ENCODE results near the gene FXYD3. TPM values are rescaled to one million over a fixed set of nuclear protein-coding genes. Genes with fewer than 3 reads are reported as not detected.

Gene FXYD3
- total RNA-seq, 1 donor from 2014 or later = not detected

DNA sequence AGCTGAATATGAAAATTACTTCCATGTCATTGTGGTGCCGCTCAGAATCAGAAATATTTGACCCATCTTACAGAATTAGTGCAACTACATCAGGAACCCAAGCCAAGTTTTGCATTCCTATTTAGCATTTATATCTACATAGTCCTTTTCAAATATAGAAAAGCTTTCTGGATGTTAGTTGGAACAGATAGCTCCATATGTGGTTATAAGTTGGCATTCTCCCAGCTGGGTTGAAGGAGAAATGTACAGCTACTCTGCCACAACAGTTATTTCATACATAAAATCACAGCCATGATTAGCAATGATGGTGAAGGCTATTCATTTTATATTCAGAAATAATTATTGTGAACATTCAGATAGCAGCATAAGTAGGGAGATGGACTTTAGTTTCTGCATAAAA is 45.9 kb upstream of the FXYD3 start:
- TF ChIP-seq, protein P1, sequence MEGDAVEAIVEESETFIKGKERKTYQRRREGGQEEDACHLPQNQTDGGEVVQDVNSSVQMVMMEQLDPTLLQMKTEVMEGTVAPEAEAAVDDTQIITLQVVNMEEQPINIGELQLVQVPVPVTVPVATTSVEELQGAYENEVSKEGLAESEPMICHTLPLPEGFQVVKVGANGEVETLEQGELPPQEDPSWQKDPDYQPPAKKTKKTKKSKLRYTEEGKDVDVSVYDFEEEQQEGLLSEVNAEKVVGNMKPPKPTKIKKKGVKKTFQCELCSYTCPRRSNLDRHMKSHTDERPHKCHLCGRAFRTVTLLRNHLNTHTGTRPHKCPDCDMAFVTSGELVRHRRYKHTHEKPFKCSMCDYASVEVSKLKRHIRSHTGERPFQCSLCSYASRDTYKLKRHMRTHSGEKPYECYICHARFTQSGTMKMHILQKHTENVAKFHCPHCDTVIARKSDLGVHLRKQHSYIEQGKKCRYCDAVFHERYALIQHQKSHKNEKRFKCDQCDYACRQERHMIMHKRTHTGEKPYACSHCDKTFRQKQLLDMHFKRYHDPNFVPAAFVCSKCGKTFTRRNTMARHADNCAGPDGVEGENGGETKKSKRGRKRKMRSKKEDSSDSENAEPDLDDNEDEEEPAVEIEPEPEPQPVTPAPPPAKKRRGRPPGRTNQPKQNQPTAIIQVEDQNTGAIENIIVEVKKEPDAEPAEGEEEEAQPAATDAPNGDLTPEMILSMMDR (IDR thresholded peaks at IDR 0.05) = no peak
- intact Hi-C loops (cut with micrococcal nuclease) = loop anchor here (5.0 to 10.0 kb wide), 3 partner anchors 198 to 395 kb away; partner anchors contain the start of genes FFAR1 and USF2
- Mint-ChIP-seq H3K4me1 (peaks cover 37% of the 10 kb centered on the region), H3K36me3 (ENCODE audit: low read depth) (no peaks in the 10 kb centered on the region), H3K27me3 (no peaks in the 10 kb centered on the region), H3K27ac (no peak overlapping the region), H3K9me3 (no peaks in the 10 kb centered on the region), H3K4me3 (no peak overlapping the region)
- no peak for DNase-seq
- ChIA-PET POLR2A (interaction anchor here (0.7 to 0.9 kb wide), 2 partner anchors 10 to 16 kb away, joined by 3 read pairs; no protein-coding TSS in a partner anchor), CTCF (interaction anchor here (0.5 to 4.2 kb wide), 10 partner anchors 12 to 922 kb away, joined by 3 to 33 read pairs (median 4); partner anchors contain the start of gene FXYD3)
- ATAC-seq (ENCODE audit: low read depth) = no peak

GRCh38 chr19:35070471-35070870 is 45.2 kb upstream of the FXYD3 start:
- no peak overlapping the region for H3K4me3 Mint-ChIP-seq
- DNase-seq = no peak
- H3K27ac Mint-ChIP-seq = no peak overlapping the region
- peaks cover 45% of the 10 kb centered on the region for H3K4me1 Mint-ChIP-seq
- no peaks in the 10 kb centered on the region for H3K9me3 Mint-ChIP-seq
- H3K36me3 Mint-ChIP-seq (ENCODE audit: low read depth) = no peaks in the 10 kb centered on the region
- H3K27me3 Mint-ChIP-seq = no peaks in the 10 kb centered on the region
- TF ChIP-seq, protein P1 (IDR thresholded peaks at IDR 0.05) = no peak
- ChIA-PET POLR2A (interaction anchor here (0.7 kb wide), 1 partner anchor 10 kb away, joined by 3 read pairs; no protein-coding TSS in a partner anchor), CTCF (interaction anchor here (0.8 to 4.2 kb wide), 9 partner anchors 11 to 440 kb away, joined by 3 to 33 read pairs (median 6); partner anchors contain the start of gene FXYD3)
- intact Hi-C loops (cut with micrococcal nuclease) = no loop called here
- ATAC-seq (ENCODE audit: low read depth) = no peak

DNA sequence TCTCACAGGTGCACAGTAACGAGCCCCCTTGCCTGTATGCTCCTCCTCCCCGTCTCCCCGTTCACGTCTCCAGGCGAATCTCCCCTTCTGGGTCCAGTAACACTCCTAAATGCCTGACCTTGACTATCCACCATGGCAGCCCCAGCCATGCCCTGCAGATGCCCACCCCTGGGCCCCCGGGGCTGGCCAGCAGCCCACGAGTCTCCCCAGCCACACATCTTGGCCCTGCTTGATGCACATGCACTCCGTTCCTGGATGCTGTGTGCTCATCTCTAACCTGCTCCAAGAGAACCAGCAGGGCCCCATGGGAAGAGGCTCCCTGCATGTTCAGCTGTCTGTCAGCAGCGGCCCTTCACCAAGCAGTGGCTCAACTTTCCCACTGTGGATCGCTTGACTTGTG is 42.1 kb upstream of the FXYD3 start:
- no peak overlapping the region for H3K4me3 Mint-ChIP-seq
- no peak for ATAC-seq (ENCODE audit: low read depth)

GRCh38 chr19:35073941-35074340 is 41.7 kb upstream of the FXYD3 start:
- peaks cover 50% of the 10 kb centered on the region for H3K4me1 Mint-ChIP-seq
- DNase-seq (no peak), ATAC-seq (ENCODE audit: low read depth) (no peak)
- H3K27ac Mint-ChIP-seq = no peak overlapping the region
- ChIA-PET POLR2A (interaction anchor here (0.6 to 0.8 kb wide), 3 partner anchors 12 to 109 kb away, joined by 3 to 7 read pairs (median 3); no protein-coding TSS in a partner anchor), CTCF (no interaction called here)
- intact Hi-C loops (cut with micrococcal nuclease) = loop anchor here (1.0 kb wide), 1 partner anchor 10 kb away; no protein-coding TSS in a partner anchor
- TF ChIP-seq, protein P1 (IDR thresholded peaks at IDR 0.05) = no peak
- H3K9me3 Mint-ChIP-seq = no peaks in the 10 kb centered on the region
- no peaks in the 10 kb centered on the region for H3K27me3 Mint-ChIP-seq
- H3K4me3 Mint-ChIP-seq = no peak overlapping the region
- no peaks in the 10 kb centered on the region for H3K36me3 Mint-ChIP-seq (ENCODE audit: low read depth)

More for the DNA sequence above, 42.1 kb upstream of the FXYD3 start:
- Mint-ChIP-seq H3K36me3 (ENCODE audit: low read depth) (no peaks in the 10 kb centered on the region), H3K27me3 (no peaks in the 10 kb centered on the region), H3K4me1 (peaks cover 50% of the 10 kb centered on the region), H3K27ac (no peak overlapping the region), H3K9me3 (no peaks in the 10 kb centered on the region)
- no peak for DNase-seq
- ChIA-PET POLR2A (no interaction called here), CTCF (no interaction called here)
- TF ChIP-seq, protein P1 (IDR thresholded peaks at IDR 0.05) = no peak
- intact Hi-C loops (cut with micrococcal nuclease) = no loop called here

- TF ChIP-seq, protein P1 (IDR thresholded peaks at IDR 0.05) = no peak
- peak; percentile 49 for ATAC-seq (ENCODE audit: low read depth)
- Mint-ChIP-seq H3K9me3 (no peaks in the 10 kb centered on the region), H3K27ac (no peak overlapping the region), H3K4me3 (no peak overlapping the region), H3K4me1 (peaks cover 49% of the 10 kb centered on the region), H3K36me3 (ENCODE audit: low read depth) (no peaks in the 10 kb centered on the region), H3K27me3 (no peaks in the 10 kb centered on the region)
- POLR2A ChIA-PET = interaction anchor here (0.6 to 0.8 kb wide), 4 partner anchors 10 to 110 kb away, joined by 3 to 7 read pairs (median 3); no protein-coding TSS in a partner anchor
- CTCF ChIA-PET = no interaction called here
- intact Hi-C loops (cut with micrococcal nuclease) = loop anchor here (1.0 kb wide), 1 partner anchor 10 kb away; no protein-coding TSS in a partner anchor
- DNase-seq = no peak
Observed at GRCh38 chr19:35074426-35075201, 41.0 kb upstream of the FXYD3 start.
